Mammary epithelial cell (primary cell): ENCODE data around the gene UBE2J2.

Experiments used
- CTCF ChIP-seq, 2 donors: IDR thresholded peaks in 1 of 2; conservative IDR thresholded peaks in 1 of 2; 2 replicates each; pipeline ENCODE4 v1.5.1; 2011 to 2012; ENCODE audit warnings: inconsistent platforms in 2 of 2, low read length in 2 of 2, mild to moderate bottlenecking in 2 of 2, control low read depth in 1 of 2, low read depth in 1 of 2; ENCODE audit not compliant: insufficient read depth in 1 of 2; ENCODE audit errors: extremely low read depth in 1 of 2
- EZH2 ChIP-seq: IDR thresholded peaks from 2 replicates; pipeline ENCODE4 v1.6.1; 2012; ENCODE audit warnings: low read length, inconsistent platforms, borderline replicate concordance

DNA sequence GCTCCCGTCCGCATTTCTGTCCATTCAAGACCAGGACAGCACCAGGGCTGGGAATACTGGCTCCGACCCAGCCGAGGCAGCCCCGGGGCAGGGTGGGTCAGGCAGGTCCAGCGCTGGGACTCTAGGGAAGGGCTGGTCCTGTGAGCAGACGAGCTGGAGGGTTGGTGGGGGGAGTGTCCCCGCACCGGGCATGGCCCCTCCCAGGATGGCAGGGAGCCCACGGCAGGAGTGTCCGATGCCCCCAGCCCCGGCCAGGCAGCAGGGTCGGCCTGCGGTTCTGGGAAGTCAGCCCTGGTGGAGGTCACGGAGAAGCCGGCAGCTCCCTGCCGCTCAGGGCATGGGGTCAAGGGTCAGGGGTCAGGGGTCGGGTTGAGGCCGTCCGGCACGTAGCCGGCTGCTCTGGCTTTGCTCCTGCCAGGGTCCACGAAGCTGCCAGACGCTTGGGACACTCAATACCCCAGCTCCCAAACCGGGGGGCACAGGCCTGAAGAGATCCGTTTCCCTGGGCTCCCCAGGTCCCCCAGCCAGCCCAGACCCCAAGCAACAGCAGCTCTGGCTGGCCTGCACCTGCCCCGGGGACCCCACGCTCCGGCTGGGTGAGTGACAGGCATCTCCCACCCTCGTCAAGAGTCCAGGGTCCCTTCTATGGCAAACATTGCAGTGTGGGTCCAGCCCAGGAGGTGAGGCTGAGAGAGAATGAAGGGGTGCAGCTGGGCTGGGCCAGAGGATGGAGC lies 33.9 kb downstream of the UBE2J2 start:
- TF ChIP-seq EZH2 (no peak), CTCF (conservative IDR thresholded peaks at IDR 0.05 in 1 of 2, IDR thresholded peaks at IDR 0.05 in 1 of 2; ENCODE audit: extremely low read depth in 1 of 2, insufficient read depth in 1 of 2, low read depth in 1 of 2, low read length in 2 of 2) (no peak)
